ENCODE measurements around the gene CRYBG3. TPM values are rescaled to one million over a fixed set of nuclear protein-coding genes. Genes with fewer than 3 reads are reported as not detected.

Gene CRYBG3
- total and polyA plus RNA-seq, 2 of the 13 experiments (the other 11 are each of a cell fraction or from before 2014, with no cell fraction given): 3.8 to 15.9 TPM

- FAIRE-seq: peak; percentile 44
- BruUV-seq (replicated peaks): no TSS peak
- no peaks in the 10 kb centered on the region for H3K79me2 ChIP-seq (ENCODE audit: insufficient read depth, low read length)
- intact Hi-C loops (cut with micrococcal nuclease; ENCODE audit: unreplicated experiment): no loop called here
- peak; percentile 35 for DNase-seq (ENCODE audit: low spot score)
- no peak overlapping the region for H3K4me2 ChIP-seq (ENCODE audit: low read depth, low read length)
- peaks cover 1 to 5% of the 10 kb centered on the region in 2 experiments; a peak in 2 of 5 replicates for H3K36me3 ChIP-seq (replicated peaks in 1 of 2; ENCODE audit: control insufficient read depth in 1 of 2, insufficient read depth in 2 of 2, low read length in 2 of 2)
- peak; percentile 61 for ATAC-seq
- ChIA-PET POLR2A (no interaction called here), CTCF (ENCODE audit: low intra/inter-chr PET ratio, low total read pairs) (no interaction called here)
- no peak overlapping the region for H2AFZ ChIP-seq (ENCODE audit: low read length)
- no peak overlapping the region for H3K9ac ChIP-seq (ENCODE audit: insufficient read depth, low read depth, low read length)
- no peaks in the 10 kb centered on the region for H3K9me3 ChIP-seq (ENCODE audit: low read length)
- H3K27ac ChIP-seq (ENCODE audit: extremely low read length, insufficient read depth, low read length): no peak overlapping the region
- in situ Hi-C loops (cut with HindIII; ENCODE audit: extremely low pct_ligation_motif_present, low pct_unique_long_range_greater_than_20kb): no loop called here
- H4K20me1 ChIP-seq (ENCODE audit: insufficient read depth, low read length): no peaks in the 10 kb centered on the region
- H3K4me1 ChIP-seq (ENCODE audit: insufficient read depth, low read length): peaks cover 11% of the 10 kb centered on the region
- H3K4me3 ChIP-seq (replicated peaks in 1 of 3; ENCODE audit: insufficient read depth in 1 of 3, low read depth in 2 of 3, low read length in 3 of 3): no peak overlapping the region
- TF ChIP-seq TGIF2 (CRISPR knock-in tag; IDR thresholded peaks at IDR 0.05): no peak
- no peak for TF ChIP-seq XRCC5 (optimal IDR thresholded peaks at IDR 0.05; ENCODE audit: low read length)
- TF ChIP-seq FOXA3 (CRISPR knock-in tag; IDR thresholded peaks at IDR 0.05): 0 out of 2 replicates have a peak, but pooled peaks have one; percentile 27
- no peak for TF ChIP-seq ZNF746 (CRISPR knock-in tag; IDR thresholded peaks at IDR 0.05)
- TF ChIP-seq, protein P1, sequence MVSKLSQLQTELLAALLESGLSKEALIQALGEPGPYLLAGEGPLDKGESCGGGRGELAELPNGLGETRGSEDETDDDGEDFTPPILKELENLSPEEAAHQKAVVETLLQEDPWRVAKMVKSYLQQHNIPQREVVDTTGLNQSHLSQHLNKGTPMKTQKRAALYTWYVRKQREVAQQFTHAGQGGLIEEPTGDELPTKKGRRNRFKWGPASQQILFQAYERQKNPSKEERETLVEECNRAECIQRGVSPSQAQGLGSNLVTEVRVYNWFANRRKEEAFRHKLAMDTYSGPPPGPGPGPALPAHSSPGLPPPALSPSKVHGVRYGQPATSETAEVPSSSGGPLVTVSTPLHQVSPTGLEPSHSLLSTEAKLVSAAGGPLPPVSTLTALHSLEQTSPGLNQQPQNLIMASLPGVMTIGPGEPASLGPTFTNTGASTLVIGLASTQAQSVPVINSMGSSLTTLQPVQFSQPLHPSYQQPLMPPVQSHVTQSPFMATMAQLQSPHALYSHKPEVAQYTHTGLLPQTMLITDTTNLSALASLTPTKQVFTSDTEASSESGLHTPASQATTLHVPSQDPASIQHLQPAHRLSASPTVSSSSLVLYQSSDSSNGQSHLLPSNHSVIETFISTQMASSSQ (IDR thresholded peaks at IDR 0.05; ENCODE audit: low read depth): no peak
- TF ChIP-seq, protein P1 (CRISPR knock-in tag; IDR thresholded peaks at IDR 0.05; ENCODE audit: borderline replicate concordance): no peak
- no peaks in the 10 kb centered on the region for H3K27me3 ChIP-seq (ENCODE audit: control insufficient read depth in 1 of 2, insufficient read depth in 2 of 2, low read length in 2 of 2)
Observed at GRCh38 chr3:97927704-97928103, 105.9 kb downstream of the CRYBG3 start.
